Mononuclear cell (primary cell): Measurements from ENCODE around the gene NR4A3. TPM values are rescaled to one million over a fixed set of nuclear protein-coding genes. Genes with fewer than 3 reads are reported as not detected.

ENCODE experiments used
- H3K27me3 ChIP-seq: 2 replicates; pipeline ENCODE4 v1.6.0; 2011; ENCODE audit warnings: low read length, control low read depth; ENCODE audit not compliant: insufficient read depth
- H3K4me1 ChIP-seq: 2 replicates; pipeline ENCODE4 v1.5.1; 2011; ENCODE audit warnings: mild to moderate bottlenecking, low read length, control low read depth; ENCODE audit not compliant: insufficient read depth
- H3K4me3 ChIP-seq: 2 replicates; pipeline ENCODE4 v1.5.1; 2011; ENCODE audit warnings: mild to moderate bottlenecking, low read length, moderate library complexity
- H3K9me3 ChIP-seq: 2 replicates; pipeline ENCODE4 v1.5.1; 2011; ENCODE audit warnings: low read depth, mild to moderate bottlenecking, control low read depth, low read length
- total RNA-seq: library from RNA; depleted of rRNA; stranded (reverse); fragments of >200 nt; gene quantifications from one replicate; pipeline ENCODE4 v1.2.3, GENCODE V29; 2012

Gene NR4A3
- total RNA-seq, 1 donor = 18.5 TPM

DNA sequence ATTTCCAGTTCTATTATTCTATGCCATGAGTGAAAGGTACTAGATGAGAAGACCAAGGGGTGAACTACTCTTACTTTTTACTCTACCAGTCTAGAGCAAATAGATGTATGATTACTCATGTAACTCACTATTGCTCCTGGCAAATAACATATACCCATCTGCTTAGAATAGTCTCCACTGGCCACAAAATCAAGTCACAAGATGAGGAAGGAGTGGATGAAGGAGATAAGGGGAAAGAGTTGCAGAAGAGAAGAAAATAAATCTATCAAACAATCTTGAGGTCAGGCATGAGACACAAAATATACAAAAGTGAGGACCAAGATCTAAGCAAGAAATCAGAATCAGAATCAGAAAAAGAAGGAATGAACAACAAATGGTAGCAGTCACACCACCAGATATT is 13.7 kb upstream of the NR4A3 start:
- Histone ChIP-seq H3K4me1 (no peaks in the 10 kb centered on the region), H3K4me3 (no peak overlapping the region), H3K9me3 (no peaks in the 10 kb centered on the region), H3K27me3 (no peaks in the 10 kb centered on the region)

DNA sequence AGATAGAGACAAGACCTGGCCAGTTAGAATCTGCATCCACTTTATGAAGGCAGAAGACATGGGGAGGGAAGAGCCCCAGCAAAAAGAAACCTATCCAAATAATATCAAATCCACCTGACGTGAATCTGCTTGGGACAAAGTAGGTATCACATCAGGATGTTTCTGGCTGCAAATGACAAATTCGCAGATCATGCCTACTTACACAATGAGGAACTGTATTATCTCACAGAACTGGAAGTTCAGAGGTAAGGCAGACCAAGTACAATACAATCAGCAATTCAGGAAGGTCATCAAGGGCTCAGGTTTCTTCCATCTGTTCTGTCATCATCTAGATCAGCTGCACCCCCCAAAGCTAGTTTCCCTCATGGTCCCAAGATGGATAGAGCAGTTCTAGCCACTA is 13.2 kb upstream of the NR4A3 start:
- H3K9me3 ChIP-seq = no peaks in the 10 kb centered on the region
- H3K4me3 ChIP-seq = no peak overlapping the region
- H3K4me1 ChIP-seq = no peaks in the 10 kb centered on the region
- no peaks in the 10 kb centered on the region for H3K27me3 ChIP-seq

GRCh38 chr9:99809586-99810319 is 11.9 kb upstream of the NR4A3 start:
- Histone ChIP-seq H3K4me3 (no peak overlapping the region), H3K4me1 (no peaks in the 10 kb centered on the region), H3K9me3 (no peaks in the 10 kb centered on the region), H3K27me3 (no peaks in the 10 kb centered on the region)

DNA sequence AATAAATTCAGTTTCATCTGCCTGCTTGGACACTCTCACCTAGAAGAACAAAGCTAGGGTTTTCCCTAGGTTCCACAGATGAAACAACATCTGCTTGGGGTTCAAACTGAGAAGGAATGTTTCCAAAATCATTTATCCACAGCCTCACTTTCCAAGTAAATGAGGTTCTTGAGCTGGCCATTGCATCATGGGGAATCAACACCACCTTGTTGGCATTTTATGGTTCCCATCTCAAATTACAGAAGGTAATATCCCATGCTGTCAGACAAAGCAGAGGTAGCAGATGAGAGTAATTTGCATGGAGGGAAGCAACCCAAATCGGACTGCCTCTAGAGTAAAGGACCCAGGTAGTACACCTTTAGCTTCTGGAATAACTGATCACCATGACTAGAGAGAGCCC is 10.5 kb upstream of the NR4A3 start:
- no peaks in the 10 kb centered on the region for H3K9me3 ChIP-seq
- H3K4me3 ChIP-seq = no peak overlapping the region
- no peaks in the 10 kb centered on the region for H3K4me1 ChIP-seq
- H3K27me3 ChIP-seq = no peaks in the 10 kb centered on the region

DNA sequence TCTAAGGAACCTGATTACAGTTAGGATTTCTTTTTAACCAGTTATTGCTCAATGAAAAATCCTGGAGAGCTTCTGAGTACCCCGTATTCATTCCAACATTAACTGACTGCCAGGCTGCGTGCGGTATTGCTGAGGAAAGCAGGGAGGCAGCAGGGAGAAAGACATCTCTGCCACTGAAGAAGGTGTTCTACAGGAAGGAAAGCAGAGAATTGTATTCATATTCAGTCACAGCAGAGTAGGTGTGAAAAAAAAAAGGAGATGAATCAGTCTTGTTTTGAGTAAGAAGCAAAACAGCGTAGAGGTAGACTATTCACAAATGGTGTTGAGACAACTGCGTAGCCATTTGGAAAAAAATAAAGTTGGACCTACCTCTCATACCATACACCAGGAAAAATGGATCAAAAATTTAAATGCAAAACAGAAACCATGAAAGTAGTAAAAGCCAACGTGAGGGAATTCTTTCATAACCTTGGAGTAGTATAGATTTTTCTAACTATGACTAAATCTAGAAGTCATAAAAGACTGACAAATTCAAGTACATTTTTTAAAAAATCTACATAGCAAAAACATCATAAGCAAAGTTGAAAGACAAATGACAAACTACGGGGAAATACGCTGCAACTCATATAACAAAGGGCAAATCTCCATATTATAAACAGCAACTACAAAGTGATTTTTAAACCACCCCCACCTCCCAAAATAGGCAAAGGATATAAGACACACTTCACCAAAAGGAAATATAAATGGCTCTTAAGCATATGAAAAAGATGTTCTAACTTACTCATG is 9.9 kb upstream of the NR4A3 start:
- H3K4me1 ChIP-seq = no peaks in the 10 kb centered on the region
- H3K27me3 ChIP-seq = no peaks in the 10 kb centered on the region
- H3K4me3 ChIP-seq = no peak overlapping the region
- no peaks in the 10 kb centered on the region for H3K9me3 ChIP-seq

DNA sequence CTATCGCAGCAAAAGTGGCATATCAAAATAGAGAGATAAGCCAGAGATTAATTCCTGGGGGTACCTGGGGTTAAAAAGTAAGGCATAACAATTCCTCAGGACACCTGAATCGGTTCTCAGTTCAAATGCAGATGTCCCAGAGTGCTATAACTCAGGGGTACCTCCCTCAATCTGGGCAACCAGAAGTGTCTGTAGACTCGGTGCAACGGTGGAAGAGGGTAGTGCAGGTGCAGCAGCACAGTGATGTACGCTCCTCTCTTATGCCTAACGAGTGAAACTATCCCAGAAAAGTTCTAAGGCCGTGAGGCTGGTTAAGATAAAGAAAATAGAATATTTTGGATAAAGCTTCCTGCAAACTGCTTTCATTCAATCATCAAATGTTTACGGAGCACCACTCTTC is 7.9 kb upstream of the NR4A3 start:
- Histone ChIP-seq H3K4me3 (no peak overlapping the region), H3K9me3 (no peaks in the 10 kb centered on the region), H3K27me3 (no peaks in the 10 kb centered on the region), H3K4me1 (peaks cover 5% of the 10 kb centered on the region)

- H3K4me3 ChIP-seq = no peak overlapping the region
- H3K9me3 ChIP-seq = no peaks in the 10 kb centered on the region
Measured at GRCh38 chr9:99814359-99814758, 7.3 kb upstream of the NR4A3 start.

GRCh38 chr9:99816392-99816791 is 5.3 kb upstream of the NR4A3 start:
- no peaks in the 10 kb centered on the region for H3K27me3 ChIP-seq
- H3K4me3 ChIP-seq = no peak overlapping the region
- no peaks in the 10 kb centered on the region for H3K9me3 ChIP-seq
- H3K4me1 ChIP-seq = peaks cover 21% of the 10 kb centered on the region

More at GRCh38 chr9:99814359-99814758, 7.3 kb upstream of the NR4A3 start:
- Histone ChIP-seq H3K4me1 (peaks cover 10% of the 10 kb centered on the region), H3K27me3 (no peaks in the 10 kb centered on the region)

GRCh38 chr9:99818500-99818899 is 3.2 kb upstream of the NR4A3 start:
- peaks cover 8% of the 10 kb centered on the region for H3K27me3 ChIP-seq
- no peaks in the 10 kb centered on the region for H3K9me3 ChIP-seq
- H3K4me1 ChIP-seq = peaks cover 38% of the 10 kb centered on the region
- H3K4me3 ChIP-seq = no peak overlapping the region

DNA sequence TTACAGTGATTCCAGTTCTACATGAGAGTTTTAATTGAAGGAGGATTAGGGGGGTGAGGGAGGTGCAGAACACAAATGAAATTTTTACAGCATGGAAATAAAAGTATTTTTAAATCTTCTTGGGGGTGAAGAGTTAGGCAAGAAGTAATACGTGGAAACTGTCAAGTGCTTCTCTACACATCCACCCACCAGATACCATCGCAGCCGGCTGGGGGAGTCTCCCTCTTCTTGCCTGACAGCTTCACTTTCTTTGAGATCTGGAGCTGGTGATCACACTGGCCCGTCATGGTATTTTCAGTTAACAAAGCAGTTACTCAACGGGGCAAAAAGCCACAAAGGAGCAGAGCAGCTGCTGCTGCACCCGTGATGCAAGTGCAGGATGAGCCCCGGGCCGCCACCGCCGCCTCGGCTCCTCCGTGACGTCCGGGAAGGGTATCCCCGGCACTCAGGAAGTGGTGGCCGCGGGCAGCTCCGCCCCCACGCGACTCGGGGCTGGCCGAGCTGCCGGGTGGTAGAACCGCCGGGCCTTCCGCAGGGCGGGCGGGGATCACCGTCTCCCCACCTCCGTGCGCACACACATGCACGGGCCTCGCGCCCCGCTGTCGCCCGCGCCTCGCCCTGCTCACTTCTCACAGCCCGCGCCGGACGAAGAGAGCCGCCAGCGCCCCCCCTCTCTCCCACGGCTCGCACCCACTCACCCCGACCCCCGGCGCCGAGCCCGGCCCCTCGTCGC is 2.4 kb upstream of the NR4A3 start:
- Histone ChIP-seq H3K4me1 (peaks cover 45% of the 10 kb centered on the region), H3K27me3 (peaks cover 15% of the 10 kb centered on the region), H3K9me3 (no peaks in the 10 kb centered on the region), H3K4me3 (peak overlapping the region; percentile 60)

GRCh38 chr9:99819856-99820684 is 1.6 kb upstream of the NR4A3 start:
- no peaks in the 10 kb centered on the region for H3K9me3 ChIP-seq
- H3K4me1 ChIP-seq = peaks cover 53% of the 10 kb centered on the region
- peaks cover 23% of the 10 kb centered on the region for H3K27me3 ChIP-seq
- peak overlapping the region; percentile 73 for H3K4me3 ChIP-seq

DNA sequence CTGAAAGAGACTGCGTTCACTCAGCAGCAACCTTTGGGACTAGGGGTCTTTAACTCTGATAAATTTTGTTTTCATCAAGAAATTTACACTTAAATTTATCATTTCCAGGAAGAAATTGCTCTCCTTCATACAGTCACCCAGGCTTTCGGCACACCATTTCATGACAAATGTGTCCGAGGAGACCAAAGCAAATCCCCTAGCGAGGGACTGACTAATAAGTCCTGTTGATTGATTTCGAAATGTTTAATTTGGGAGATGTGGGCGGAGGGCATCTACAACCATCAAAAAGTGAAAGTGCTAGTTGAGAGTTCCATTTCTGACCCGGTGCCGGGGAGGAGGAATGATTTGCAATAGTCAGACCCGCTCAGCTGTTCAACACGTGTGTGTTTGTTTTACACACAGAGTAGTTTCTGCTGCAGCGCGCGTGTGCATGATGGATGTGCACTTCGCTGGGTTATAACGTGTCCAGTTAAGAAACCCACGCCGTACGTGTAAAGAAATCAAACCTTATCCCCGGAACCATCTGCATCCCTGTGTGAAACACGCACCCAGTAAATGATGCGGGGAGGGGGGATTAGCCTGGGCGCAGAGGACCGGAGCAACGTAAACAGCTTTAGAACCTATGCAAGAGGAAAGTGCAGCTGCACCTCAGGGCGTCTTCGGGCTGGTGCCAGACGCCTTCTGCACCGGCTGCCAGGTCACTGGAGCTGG is 845 bp upstream of the NR4A3 start:
- Histone ChIP-seq H3K4me3 (peak overlapping the region; percentile 73), H3K27me3 (peaks cover 31% of the 10 kb centered on the region), H3K4me1 (peaks cover 61% of the 10 kb centered on the region), H3K9me3 (no peaks in the 10 kb centered on the region)

GRCh38 chr9:99822109-99822805 is 572 bp downstream of the NR4A3 start:
- H3K4me3 ChIP-seq = peak overlapping the region; percentile 73
- peaks cover 45% of the 10 kb centered on the region for H3K27me3 ChIP-seq
- H3K9me3 ChIP-seq = no peaks in the 10 kb centered on the region
- peaks cover 68% of the 10 kb centered on the region for H3K4me1 ChIP-seq
